ENCODE results near the gene TMEM258.
A peak's percentile ranks its signal among the peaks of the same experiment; 100 is the strongest.

TMEM258 gene

GRCh38 chr11:61795459-61795858 lies 3.1 kb upstream of the TMEM258 start:
- no peak for DNase-seq (ENCODE audit: low read depth)

DNA sequence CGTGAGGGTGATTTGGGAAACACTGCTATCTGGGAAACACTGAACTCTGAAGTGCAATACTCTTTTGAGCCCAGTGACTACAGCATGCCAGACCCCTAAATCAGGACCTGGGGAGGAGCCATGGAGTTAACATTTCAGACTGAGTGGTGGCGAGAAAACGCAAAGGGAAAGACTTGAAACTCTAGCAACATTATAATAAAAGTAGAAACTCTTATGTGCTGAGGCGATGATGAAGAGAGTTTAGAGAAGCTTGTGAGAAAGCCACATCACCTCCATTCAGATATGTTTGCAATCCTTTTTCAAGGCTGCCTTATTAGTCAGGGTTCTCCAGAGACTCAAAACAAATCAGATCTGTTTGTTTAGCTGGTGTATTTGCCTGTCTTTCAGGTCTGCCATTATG lies 2.2 kb upstream of the TMEM258 start:
- DNase-seq (ENCODE audit: low read depth), result no peak

DNA sequence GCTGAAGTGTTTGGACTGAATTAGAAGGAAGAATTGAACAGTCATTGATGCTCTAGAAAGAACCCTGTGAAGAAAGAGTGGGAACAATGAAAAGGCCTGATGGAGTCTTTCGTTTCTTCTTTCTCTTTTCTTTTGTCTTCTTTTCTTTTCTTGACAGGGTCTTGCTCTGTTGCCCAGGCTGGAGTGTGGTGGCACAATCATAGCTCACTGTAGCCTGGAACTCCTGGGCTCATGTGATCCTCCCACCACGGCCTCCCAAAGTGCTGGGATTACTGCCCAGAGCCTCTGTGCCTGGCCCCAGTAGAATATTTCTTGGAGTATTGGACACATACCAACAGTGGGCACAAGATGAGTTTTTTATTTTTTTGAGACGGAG lies 1.4 kb upstream of the TMEM258 start:
- no peak for DNase-seq (ENCODE audit: low read depth)

GRCh38 chr11:61793083-61793828 lies 857 bp upstream of the TMEM258 start:
- DNase-seq (ENCODE audit: low read depth), result no peak

- no peak for DNase-seq (ENCODE audit: low read depth)
Measured at GRCh38 chr11:61791737-61792309, 576 bp downstream of the TMEM258 start.

GRCh38 chr11:61787928-61788491 lies 4.4 kb downstream of the TMEM258 start:
- no peak for DNase-seq (ENCODE audit: low read depth)

GRCh38 chr11:61785837-61786402 lies 6.5 kb downstream of the TMEM258 start:
- DNase-seq (ENCODE audit: low read depth), result no peak

GRCh38 chr11:61784506-61784805 lies 7.9 kb downstream of the TMEM258 start:
- DNase-seq (ENCODE audit: low read depth), result no peak

- no peak for DNase-seq (ENCODE audit: low read depth)
Measured at GRCh38 chr11:61783717-61784505, 8.5 kb downstream of the TMEM258 start.

GRCh38 chr11:61782841-61783240 lies 9.6 kb downstream of the TMEM258 start:
- DNase-seq (ENCODE audit: low read depth), result no peak

DNA sequence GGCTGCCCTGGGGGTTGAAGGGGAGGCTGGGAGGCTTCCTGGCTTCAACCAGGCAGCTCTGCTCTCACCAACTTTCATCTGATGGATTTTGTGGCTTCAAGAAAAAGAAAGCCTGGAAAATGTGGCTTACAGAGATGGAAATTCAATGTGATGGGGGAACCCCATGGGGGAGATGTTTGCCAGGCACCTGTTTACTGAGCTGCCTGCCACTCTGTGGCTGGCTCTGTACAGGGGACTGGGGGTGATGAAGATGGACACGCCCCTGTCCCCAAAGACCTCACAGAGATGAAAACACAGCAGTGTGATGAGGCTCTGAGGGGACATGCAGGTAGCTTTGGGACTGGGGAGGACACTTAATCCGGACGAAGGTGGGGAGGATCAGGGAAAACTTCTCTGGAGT lies 10.1 kb downstream of the TMEM258 start:
- DNase-seq (ENCODE audit: low read depth), result no peak

- no peak for DNase-seq (ENCODE audit: low read depth)
Measured at GRCh38 chr11:61781585-61781984, 10.8 kb downstream of the TMEM258 start.

DNA sequence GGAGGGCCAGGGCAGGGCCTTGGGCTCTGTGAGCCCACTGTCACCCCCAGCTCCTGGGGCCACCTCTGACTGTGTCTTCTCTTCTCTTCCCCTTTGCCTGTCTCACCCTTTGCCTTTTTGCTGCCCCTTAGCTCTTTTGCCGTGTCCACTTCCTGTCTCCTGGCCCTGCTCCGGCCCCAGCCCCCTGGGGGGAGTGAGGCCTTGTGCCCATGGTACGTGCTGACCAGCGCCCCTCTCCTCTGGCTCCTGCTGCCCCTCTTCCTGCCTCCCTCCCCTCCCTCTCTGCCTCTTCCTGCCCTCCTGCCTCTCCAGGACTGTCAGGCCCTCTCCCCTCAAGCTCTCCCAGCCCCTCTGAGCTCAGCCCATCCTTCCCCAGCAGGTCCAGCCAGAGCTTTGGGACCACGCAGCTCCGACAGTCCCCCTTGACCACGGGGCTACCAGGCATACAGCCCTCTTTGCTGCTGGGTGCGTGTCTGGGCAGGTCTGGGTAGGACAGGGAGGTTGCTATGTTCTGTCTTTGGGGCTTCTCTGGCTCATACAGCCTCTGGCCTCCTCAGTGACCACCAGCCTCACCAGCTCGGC lies 11.7 kb downstream of the TMEM258 start:
- no peak for DNase-seq (ENCODE audit: low read depth)

DNA sequence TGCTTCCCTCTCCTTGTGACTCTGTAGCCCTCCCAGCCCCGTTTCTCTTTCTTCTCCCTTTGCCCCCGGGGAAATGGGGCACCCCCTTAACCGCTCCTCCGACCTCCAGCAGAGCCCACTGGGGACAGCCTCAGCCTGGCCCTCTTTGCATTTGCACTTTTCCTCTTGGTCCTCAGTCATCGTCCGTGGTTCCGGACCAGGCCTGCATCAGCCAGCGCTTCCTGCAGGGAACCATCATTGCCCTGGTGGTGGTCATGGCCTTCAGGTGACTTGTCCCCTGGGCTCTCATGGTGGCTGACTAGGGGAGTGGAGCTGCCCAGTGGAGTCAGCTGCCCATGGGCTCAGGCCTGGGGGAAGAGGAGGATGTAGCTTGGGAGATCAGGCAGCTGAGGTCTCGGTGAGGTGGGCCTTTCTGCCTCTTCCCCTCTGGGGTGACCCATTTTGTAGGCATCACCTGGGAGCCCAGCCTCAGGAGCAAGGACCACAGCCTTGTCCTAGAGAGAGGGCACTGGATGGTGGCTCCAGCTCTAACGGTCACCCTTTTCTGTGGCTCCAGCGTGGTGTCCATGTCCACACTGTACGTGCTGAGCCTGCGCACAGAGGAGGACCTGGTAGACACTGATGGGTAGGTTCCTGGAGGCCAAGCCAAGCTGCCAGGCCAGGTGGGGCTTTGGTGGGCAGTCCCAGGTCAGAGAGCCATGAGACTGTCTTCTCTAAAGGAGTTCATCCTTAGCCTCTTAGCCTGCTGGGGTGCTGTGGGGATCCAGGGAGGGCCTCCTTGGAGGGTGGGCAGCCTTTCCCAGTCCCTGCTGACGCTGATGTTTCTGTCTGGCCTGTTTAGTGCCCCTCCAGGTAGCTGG lies 12.5 kb downstream of the TMEM258 start:
- no peak for DNase-seq (ENCODE audit: low read depth)

- no peak for DNase-seq (ENCODE audit: low read depth)
Measured at GRCh38 chr11:61778920-61779650, 13.3 kb downstream of the TMEM258 start.

DNA sequence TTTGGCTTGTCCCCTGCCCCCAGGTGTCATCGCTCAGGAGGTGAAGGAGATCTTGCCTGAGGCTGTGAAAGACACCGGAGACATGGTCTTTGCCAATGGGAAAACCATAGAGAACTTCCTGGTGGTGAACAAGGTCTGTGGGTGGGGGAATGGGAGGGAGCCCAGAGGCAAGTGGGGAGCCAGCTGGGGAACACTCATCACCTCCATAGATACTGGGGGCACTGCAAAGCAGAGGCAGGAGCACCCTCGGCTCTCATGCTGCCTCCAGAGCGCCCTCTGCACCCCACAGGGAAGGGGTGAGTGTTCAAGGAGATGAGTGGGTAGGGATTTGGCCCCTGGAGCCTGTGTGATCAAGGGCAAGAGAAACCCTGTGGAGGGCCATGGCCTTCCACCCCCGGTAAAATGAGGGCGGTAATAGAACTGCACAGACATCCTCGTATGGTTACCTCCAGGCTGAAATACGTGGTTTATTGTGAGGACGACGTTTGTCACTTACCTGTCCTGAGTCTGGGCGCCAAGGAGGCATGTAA lies 14.0 kb downstream of the TMEM258 start:
- no peak for DNase-seq (ENCODE audit: low read depth)

GRCh38 chr11:61777234-61778090 lies 14.9 kb downstream of the TMEM258 start:
- peak; percentile 48 for DNase-seq (ENCODE audit: low read depth)

DNA sequence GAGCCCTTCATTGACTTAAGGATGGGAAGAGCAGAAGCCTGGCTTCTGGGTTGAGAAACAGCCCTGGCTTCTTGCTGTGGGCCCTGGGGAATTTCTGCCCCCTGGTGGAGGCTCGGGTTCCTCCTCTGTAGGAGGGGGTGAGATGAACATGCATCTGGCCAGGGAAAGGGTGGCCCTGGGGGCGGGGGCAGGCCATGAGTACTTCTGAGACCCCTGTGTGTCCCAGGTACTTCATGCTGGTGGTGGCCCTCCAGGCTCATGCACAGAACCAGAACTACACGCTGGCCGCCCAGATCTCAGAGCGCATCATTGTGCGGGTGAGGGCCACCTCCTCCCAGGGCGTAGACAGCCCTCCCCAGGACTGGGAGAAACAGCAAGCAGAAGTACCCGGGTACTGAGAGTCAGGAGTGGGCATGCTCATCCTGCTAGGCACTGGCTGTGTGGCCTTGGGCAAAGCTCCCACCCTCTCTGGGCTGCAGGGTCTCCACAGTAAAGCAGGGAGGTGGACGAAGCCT lies 15.8 kb downstream of the TMEM258 start:
- DNase-seq (ENCODE audit: low read depth), result peak; percentile 23
